Measurements from ENCODE around the gene ADGRE3.
"Not testable (repeated sequence)": the region's sequence is repeated elsewhere in the genome, so short reads cannot be mapped to it uniquely, and the experiment has no call there.

ADGRE3 gene

DNA sequence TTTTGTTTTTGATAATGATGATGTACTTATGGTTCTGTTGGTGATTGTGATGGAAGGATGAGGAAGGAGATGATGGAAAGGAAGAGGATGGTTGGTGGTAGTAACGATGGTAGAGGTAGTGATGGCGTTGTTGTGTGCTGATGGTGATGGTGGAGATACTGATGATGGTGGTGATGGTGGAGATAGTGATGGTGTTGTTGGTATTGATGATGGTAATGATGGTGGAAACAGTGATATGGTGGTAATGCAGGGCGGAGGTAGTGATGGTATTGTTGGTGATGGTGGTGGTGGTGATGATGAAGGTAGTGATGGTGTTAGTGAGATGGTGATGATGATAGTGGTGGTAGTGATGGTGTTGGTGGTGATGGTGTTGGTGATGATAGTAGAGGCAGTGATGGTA lies 79.1 kb downstream of the ADGRE3 start:
- FAIRE-seq = no peak

DNA sequence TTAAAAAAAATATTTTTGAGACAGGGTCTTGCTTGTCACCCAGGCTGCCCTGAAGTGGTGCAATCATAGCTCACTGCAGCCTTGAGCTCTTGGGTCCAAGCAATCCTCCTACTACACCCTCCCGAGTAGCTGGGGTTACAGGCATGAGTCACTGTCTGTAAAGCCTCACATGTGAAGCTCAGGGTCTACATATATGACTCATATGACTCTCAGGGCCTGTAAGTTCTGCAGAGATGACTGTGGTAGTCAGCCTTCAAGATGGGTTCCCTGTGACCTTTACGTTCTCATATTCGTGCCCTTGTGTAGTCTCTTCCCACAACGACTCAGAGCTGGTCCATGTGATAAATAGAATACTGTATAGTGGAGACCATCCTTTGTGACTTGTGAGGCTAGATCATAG lies 85.2 kb downstream of the ADGRE3 start:
- FAIRE-seq = not testable (repeated sequence)

DNA sequence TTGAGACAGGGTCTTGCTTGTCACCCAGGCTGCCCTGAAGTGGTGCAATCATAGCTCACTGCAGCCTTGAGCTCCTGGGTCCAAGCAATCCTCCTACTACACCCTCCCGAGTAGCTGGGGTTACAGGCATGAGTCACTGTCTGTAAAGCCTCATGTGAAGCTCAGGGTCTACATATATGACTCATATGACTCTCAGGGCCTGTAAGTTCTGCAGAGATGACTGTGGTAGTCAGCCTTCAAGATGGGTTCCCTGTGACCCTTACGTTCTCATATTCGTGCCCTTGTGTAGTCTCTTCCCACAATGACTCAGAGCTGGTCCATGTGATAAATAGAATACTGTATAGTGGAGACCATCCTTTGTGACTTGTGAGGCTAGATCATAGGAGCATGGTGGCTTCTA lies 89.5 kb downstream of the ADGRE3 start:
- FAIRE-seq = not testable (repeated sequence)

DNA sequence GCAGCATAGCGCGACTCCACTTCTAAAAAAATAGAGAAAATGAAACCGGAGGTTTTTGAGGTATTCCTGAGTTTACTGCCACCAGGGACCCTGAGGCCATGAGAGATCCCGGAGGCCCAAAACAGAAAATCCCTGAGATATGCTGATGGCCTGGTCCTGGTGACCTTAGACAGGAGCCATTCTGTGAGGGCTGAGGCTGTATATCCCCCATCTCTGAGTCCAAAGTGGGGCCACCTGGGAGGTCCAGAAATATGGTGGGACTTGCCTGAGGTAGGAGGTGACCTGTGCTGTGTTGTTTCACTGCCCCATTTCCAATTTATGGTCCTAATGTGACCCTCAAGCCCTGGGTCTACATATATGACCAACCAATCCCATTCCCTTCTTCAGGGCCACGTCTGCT lies 90.3 kb downstream of the ADGRE3 start:
- not testable (repeated sequence) for FAIRE-seq

DNA sequence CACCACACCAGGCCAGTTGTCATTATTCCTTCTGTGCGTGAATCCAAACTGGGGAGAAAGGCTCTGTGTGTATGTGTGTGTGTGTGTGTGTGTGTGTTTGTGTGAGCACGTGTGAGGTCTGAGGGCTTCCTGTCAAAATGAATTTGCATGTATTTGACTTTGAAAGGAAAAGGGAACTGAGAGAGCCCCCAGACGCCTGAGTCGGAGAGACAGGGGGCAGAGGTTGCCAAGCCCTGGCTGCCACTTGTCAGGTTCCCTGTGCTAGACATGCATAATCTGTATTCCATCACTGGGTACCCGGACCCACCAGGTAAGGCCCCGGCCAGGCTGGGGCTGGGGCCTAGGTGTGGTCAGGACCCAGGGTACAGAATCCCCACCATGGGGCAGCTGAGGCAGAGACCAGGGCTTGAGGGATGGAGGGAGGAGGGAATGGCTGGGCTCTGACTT lies 91.7 kb downstream of the ADGRE3 start, which contains the start of gene CLEC17A:
CLEC17A (plus strand) TSS at position 191 of the 447 bp plus-strand sequence; CDS start at position 268, 77 bp downstream.
- FAIRE-seq = no peak

DNA sequence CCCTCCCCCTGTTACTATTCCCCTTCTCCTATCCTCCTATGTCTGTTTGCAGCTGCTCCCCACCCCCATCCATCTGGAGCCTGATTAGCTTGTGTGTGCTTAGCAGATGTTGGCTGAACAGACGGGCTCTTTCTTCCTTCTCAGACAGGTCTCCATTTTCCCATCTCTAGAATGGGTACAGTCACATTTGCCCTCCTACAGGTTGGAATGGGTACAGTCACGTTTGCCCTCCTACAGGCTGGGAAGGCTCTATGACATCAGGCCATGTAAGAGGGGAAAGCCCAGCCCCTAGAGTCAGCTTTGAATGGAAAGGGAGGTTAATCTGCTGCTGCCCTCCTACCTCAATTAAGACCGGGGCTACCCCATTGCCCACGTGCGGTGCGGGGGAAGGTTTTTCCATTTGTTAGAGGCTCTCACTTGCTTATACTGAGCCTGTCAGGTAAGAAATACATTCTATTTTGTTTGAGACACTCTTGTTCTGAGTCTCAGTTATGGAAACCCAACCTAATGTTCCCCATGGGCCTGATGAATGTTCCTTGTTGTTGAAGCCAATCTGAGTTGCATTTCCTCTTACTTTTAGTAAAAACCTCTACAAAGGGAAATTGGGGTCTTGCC lies 93.9 kb downstream of the ADGRE3 start:
- FAIRE-seq = no peak

DNA sequence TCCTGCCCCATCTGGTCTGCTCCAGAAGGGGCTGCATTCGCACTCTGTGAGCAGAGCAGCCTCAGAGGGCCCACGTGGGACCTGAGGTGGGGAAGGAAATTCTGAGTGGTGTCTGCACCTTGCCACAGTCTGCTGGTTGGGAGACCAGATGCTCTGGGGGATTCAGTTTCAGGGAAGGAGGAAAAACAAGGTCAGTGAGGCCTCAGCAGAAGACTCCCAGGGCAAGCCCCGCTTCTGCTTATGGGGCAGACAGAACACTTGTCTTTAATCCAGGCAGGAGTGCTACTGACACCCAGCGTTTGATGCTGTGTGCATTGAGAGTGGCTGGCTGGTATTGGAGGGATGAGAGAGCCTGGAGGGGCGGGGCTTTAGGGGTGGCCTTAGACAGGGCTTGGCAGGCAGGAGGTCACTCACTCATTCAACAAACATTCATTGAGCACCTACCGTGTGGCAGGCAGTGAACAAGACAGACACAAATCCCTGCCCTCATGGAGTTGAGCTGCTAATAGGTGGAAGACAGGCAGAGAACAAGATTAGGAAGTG lies 96.7 kb downstream of the ADGRE3 start:
- FAIRE-seq = no peak

DNA sequence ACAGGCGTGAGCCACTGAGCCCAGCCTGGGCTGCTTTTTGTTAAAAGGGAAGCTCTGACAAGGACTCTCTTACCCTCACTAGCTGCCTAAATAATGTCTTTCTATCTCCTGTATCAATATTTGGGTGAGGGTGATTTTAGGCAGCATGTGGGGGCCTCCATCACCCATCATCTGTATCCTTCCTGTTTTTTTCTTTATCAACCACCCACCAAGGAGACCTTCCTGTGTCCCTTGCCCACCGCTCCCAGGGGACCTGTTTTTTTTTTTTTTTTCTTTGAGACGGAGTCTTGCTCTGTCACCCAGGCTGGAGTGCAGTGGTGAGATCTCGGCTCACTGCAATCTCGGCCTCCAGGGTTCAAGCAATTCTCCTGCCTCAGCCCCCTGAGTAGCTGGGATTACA lies 97.4 kb downstream of the ADGRE3 start:
- FAIRE-seq = no peak

DNA sequence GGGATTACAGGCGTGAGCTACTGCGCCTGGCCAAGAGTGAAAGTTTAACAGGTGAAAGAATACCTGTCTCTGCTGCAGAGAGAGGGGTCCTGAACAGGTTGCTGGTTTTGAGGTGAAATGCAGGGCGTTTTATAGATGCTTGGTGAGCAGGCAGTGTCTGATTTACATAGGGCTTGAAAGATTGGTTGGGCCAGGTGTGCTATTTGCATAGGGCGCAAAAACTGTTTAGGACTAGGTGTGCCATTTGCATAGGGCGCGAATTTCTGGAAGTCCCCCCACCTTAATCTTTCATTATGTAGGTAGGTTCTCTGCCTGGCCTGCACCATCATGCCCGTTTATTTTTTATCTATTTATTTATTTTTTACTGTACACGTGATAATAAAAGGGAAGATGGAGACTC lies 98.3 kb downstream of the ADGRE3 start:
- FAIRE-seq = no peak

DNA sequence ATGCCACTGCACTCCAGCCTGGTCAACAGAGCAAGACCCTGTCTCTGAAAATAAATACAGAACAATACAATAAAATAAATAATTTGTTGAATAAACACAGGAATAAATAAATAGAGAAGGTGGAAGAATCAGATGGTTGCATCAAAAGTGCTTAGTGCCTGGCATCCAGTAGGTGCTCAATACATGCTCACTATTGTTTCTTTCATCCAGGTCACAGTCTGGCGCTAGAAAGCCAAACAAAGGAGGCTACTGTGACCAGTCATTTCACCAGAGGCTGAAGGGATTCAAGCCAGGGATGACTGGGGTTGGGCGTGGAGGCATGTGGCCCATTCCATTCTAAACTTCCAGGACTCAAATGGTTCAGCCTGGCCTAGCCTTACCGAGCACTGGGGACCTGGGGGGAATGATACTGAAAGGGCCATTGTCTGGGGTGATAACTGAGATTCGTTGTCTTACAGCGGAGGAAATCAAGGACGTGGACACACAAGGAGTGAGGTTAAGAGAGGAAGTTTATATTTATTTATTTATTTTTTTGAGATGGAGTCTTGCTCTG lies 99.1 kb downstream of the ADGRE3 start:
- no peak for FAIRE-seq

DNA sequence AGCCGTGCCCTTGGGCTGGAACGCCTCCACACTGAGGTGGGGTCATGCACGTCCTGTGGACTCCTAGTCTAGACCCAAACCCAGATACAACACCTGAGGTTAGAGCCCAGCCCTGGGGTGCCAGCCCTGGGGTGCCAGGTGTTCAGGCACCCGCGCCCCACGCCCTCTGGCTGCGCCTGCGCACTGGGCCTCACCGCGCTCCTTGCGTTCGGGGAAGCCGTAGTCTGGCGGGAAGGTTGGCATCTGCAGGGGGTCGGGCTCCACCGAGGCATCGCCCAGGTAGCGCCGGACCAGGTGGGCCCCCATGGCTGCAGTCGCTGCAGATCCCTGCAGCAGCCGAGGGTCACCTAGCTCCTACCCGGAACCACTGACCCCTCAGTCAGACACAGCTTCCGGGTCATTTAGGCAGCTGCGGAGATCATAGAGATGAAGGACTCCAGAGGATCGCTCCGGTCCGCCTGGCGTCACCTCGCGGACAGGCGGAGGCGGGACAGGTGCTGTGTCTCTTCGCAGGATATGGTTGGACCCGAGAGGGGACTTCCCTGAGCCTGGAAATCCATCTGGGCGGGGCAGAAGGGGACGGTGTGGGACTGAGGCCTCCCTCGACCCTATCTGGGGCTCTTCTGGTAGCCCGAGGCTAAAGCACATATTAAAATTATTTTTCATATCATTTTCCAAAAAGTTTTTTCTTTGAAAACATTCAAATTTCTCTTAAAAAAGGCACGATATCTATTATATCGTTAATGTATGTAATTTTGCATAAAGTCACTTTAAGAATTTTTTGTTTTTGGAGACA lies 102.8 kb downstream of the ADGRE3 start, which contains the start of gene NDUFB7:
NDUFB7 (minus strand) TSS at position 372 of the 796 bp plus-strand sequence; CDS start at position 306, 66 bp downstream.
- no peak for FAIRE-seq

DNA sequence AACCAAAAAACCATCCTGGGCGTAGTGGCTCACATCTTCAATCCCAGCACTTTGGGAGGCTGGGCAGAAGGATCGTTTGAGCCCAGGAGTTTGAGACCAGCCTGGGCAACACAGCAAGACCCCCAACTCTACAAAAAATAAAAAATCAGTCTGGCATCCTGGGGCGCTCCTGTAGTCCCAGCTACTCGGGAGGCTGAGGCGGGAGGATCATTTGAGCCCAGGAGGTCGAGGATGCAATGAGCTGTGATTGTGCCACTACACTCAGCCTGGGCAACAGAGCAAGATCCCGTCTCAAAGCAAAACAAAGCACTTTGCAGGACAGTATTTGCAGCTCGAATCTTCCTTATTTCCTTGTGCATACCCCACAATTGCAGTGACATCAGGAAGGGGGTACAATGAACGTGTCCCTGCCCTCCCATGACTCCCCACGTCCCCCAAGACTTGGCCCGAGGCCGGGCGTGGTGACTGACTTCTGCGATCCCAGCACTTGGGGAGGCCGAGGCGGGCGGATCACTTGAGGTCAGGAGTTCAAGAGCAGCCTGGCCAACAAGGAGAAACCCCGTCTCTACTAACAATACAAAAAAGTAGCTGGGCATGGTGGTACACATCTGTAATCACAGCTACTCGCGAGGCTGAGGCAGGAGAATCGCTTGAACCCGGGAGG lies 103.6 kb downstream of the ADGRE3 start:
- no peak for FAIRE-seq
